Ishikawa (cell line): ENCODE data around the gene RELT.

ENCODE experiments used
- CEBPB ChIP-seq: IDR thresholded peaks from 2 replicates; pipeline ENCODE4 v1.6.1; 2012
- CREB1 ChIP-seq: IDR thresholded peaks from 2 replicates; pipeline ENCODE4 v1.6.1; 2012; ENCODE audit warnings: low read depth
- EGR1 ChIP-seq: IDR thresholded peaks from 2 replicates; pipeline ENCODE4 v1.6.1; 2012
- EP300 ChIP-seq: IDR thresholded peaks from 2 replicates; pipeline ENCODE4 v1.6.1; 2012; ENCODE audit warnings: borderline replicate concordance
- FOXM1 ChIP-seq: IDR thresholded peaks from 2 replicates; pipeline ENCODE4 v1.6.1; 2012; ENCODE audit warnings: low read depth, borderline replicate concordance
- MAX ChIP-seq: IDR thresholded peaks from 2 replicates; pipeline ENCODE4 v1.6.1; 2012
- NFIC ChIP-seq: IDR thresholded peaks from 2 replicates; pipeline ENCODE4 v1.6.1; 2012
- RAD21 ChIP-seq: IDR thresholded peaks from 2 replicates; pipeline ENCODE4 v1.6.1; 2012; ENCODE audit warnings: low read depth
- REST ChIP-seq: IDR thresholded peaks from 2 replicates; pipeline ENCODE4 v1.6.1; 2012; ENCODE audit warnings: low read depth, mild to moderate bottlenecking
- TAF1 ChIP-seq: IDR thresholded peaks from 2 replicates; pipeline ENCODE4 v1.6.1; 2012; ENCODE audit warnings: low read depth, mild to moderate bottlenecking
- TCF12 ChIP-seq: IDR thresholded peaks from 2 replicates; pipeline ENCODE4 v1.6.1; 2012; ENCODE audit warnings: low read depth
- TEAD4 ChIP-seq: IDR thresholded peaks from 2 replicates; pipeline ENCODE4 v1.6.1; 2012
- USF1 ChIP-seq: IDR thresholded peaks from 2 replicates; pipeline ENCODE4 v1.6.1; 2012
- YY1 ChIP-seq: IDR thresholded peaks from 2 replicates; pipeline ENCODE4 v1.6.1; 2012; ENCODE audit warnings: low read depth
- ZBTB7A ChIP-seq: IDR thresholded peaks from 2 replicates; pipeline ENCODE4 v1.6.1; 2012; ENCODE audit warnings: low read depth

The RELT gene

GRCh38 chr11:73405146-73405510 lies 28.9 kb downstream of the RELT start:
- TF ChIP-seq EGR1 (no peak), CREB1 (no peak), TAF1 (no peak), FOXM1 (no peak), TCF12 (no peak), REST (no peak), ZBTB7A (no peak), EP300 (no peak), USF1 (no peak), MAX (no peak), CEBPB (no peak), YY1 (no peak), RAD21 (no peak), NFIC (no peak), TEAD4 (no peak)

DNA sequence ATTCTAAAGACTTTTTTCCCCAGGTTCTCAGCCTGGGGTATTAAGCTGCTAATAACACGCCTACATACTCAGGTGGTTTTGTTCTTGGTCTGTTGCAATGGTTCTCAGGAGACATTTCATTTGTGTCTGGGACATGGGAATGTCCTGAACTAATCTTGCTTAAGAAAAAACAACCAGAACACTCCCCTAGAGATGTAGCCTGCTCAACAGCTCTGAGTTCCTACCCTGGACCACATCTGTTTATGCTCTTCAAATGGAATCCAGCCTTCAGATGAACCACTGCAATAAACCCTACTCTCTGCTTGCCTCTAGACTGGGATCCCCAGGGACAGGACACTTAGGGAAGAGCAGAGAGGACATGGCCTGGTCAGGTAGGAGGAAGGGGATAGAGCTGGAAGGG lies 29.9 kb downstream of the RELT start:
- TF ChIP-seq TEAD4 (no peak), MAX (no peak), FOXM1 (no peak), CEBPB (no peak), EGR1 (no peak), REST (no peak), ZBTB7A (no peak), YY1 (no peak), TCF12 (no peak), CREB1 (no peak), NFIC (no peak), TAF1 (no peak), USF1 (no peak), EP300 (no peak), RAD21 (no peak)

DNA sequence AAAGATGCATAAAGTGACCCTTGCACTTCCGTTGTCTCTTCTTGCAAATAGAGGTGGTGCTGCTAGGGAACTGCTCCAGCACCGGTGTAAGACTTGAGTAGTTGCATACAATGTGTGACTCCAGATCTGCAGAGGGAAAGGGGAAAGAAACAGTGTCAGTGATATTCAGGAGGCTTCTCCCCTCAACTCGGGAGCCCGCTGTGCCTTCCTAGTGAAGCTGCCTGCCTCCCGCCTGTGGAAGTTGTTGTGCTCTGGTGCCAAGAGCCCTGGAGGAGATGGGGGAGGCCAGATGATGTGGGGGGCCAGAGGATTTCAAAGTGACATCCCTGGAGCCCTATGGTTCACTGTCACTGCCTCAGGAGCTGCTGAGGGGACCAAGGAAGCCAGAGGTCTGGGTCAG lies 30.4 kb downstream of the RELT start:
- TF ChIP-seq ZBTB7A = no peak
- no peak for TF ChIP-seq FOXM1
- no peak for TF ChIP-seq CREB1
- TF ChIP-seq MAX = no peak
- TF ChIP-seq EGR1 = no peak
- no peak for TF ChIP-seq EP300
- TF ChIP-seq NFIC = no peak
- no peak for TF ChIP-seq YY1
- no peak for TF ChIP-seq TCF12
- no peak for TF ChIP-seq REST
- no peak for TF ChIP-seq TAF1
- no peak for TF ChIP-seq USF1
- TF ChIP-seq TEAD4 = no peak
- TF ChIP-seq RAD21 = no peak
- no peak for TF ChIP-seq CEBPB

DNA sequence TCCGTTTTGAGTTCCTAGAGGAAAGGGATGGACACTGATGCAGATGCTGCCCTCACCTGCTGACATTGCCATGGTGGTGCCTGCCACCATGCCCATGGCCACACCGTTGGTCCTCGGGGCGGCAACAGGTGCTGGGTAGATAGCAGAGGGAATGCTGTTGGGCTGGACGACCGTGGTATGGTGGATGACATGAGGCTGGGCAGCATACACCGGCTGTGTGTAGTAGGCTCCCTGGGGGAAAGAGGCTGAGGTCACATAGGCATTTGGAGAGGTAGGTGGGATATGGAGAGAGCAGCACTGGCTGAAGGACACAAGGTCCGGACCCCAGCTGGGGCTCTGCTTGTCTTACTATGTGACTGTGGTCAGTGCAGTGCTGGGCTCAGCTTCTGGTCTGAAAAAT lies 33.2 kb downstream of the RELT start:
- TF ChIP-seq EP300 (no peak), RAD21 (no peak), NFIC (no peak), TCF12 (no peak), ZBTB7A (no peak), EGR1 (no peak), CEBPB (no peak), TAF1 (no peak), YY1 (no peak), FOXM1 (no peak), TEAD4 (no peak), MAX (no peak), CREB1 (no peak), REST (no peak), USF1 (no peak)
